OCI-LY3 (cell line): ENCODE measurements around the gene GFRAL.

Experiments used
- H2AFZ ChIP-seq: fragments of 200-600, 300-600 bp; shearing (Covaris generic); 2 replicates; pipeline ENCODE4 v1.6.0; 2014; ENCODE audit warnings: antibody characterized with exemption, low read depth, low read length
- H3K27ac ChIP-seq: fragments of 200-600, 300-600 bp; sonication (generic); 2 replicates; pipeline ENCODE4 v1.5.1; 2014; ENCODE audit warnings: mild to moderate bottlenecking, low read length, moderate library complexity, mixed read lengths
- H3K27me3 ChIP-seq: fragments of 200-600, 300-600 bp; sonication (generic); 2 replicates; pipeline ENCODE4 v1.6.1; 2014; ENCODE audit warnings: low read depth, low read length, mixed read lengths
- H3K36me3 ChIP-seq: fragments of 200-600, 300-600 bp; sonication (generic); replicated peaks from 2 replicates; pipeline ENCODE3; 2014; ENCODE audit warnings: low read depth, low read length, mixed read lengths
- H3K4me1 ChIP-seq: fragments of 300-600, 200-600 bp; sonication (generic); 2 replicates; pipeline ENCODE4 v1.6.1; 2014; ENCODE audit warnings: low read length, mixed read lengths
- H3K4me2 ChIP-seq: fragments of 200-600, 300-600 bp; sonication (generic); 2 replicates; pipeline ENCODE4 v1.6.1; 2014; ENCODE audit warnings: low read length, mixed read lengths
- H3K4me3 ChIP-seq: fragments of 300-600, 200-600 bp; sonication (generic); 2 replicates; pipeline ENCODE4 v1.5.1; 2014; ENCODE audit warnings: antibody characterized with exemption, mild to moderate bottlenecking, low read length, moderate library complexity
- H3K79me2 ChIP-seq: fragments of 300-600, 200-600 bp; shearing (Covaris generic); 2 replicates; pipeline ENCODE4 v1.6.1; 2014; ENCODE audit warnings: mild to moderate bottlenecking, low read length, mixed read lengths
- H3K9ac ChIP-seq: fragments of 300-600, 200-600 bp; shearing (Covaris generic); 2 replicates; pipeline ENCODE4 v1.6.0; 2014; ENCODE audit warnings: mild to moderate bottlenecking, low read length, moderate library complexity
- H3K9me3 ChIP-seq: fragments of 200-600, 300-600 bp; shearing (Covaris generic); 2 replicates; pipeline ENCODE4 v1.6.1; 2014; ENCODE audit warnings: low read length, mixed read lengths; ENCODE audit not compliant: insufficient read depth
- H4K20me1 ChIP-seq: fragments of 200-600, 300-600 bp; sonication (generic); 2 replicates; pipeline ENCODE4 v1.6.1; 2016; ENCODE audit warnings: low read length, mixed read lengths; ENCODE audit not compliant: insufficient read depth
- CTCF ChIP-seq: fragments of 200-600, 300-600 bp; sonication (generic); IDR thresholded peaks from 2 replicates; pipeline ENCODE4 v1.5.1; 2014; ENCODE audit warnings: antibody characterized with exemption, low read length, low read depth
- EZH2phosphoT487 ChIP-seq: fragments of 200-600 bp; shearing (Covaris generic); IDR thresholded peaks from 2 replicates; pipeline ENCODE4 v1.6.1; 2018; ENCODE audit warnings: antibody characterized with exemption, mixed run types, low read depth

Gene GFRAL

DNA sequence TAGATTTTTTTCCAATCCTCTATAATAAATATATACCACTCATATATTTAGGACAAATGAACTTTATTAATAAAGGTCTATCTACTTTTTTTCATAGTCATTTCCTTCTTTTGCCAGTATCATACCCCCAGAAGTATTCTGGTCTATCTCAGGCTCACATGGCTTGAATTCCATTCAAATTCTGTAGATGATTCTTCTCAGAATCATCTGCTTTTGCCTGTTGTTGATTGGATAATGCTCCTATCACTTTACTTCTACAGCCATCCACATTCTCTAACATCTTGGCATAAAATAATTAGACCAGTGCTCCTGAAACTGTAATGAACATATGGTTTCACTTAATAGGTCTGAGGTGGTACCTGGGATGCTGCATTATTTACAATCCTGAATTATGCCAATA lies 121.2 kb downstream of the GFRAL start:
- Histone ChIP-seq H3K9ac (no peak overlapping the region), H3K27ac (no peak overlapping the region), H3K4me3 (no peak overlapping the region), H3K4me1 (0 out of 2 replicates have a peak, but pooled peaks cover 2% of the 10 kb centered on the region), H4K20me1 (no peaks in the 10 kb centered on the region), H3K4me2 (no peak overlapping the region), H2AFZ (no peak overlapping the region), H3K27me3 (no peaks in the 10 kb centered on the region), H3K9me3 (no peaks in the 10 kb centered on the region), H3K79me2 (no peaks in the 10 kb centered on the region), H3K36me3 (no peaks in the 10 kb centered on the region)
- TF ChIP-seq EZH2phosphoT487: no peak
- TF ChIP-seq CTCF: no peak

DNA sequence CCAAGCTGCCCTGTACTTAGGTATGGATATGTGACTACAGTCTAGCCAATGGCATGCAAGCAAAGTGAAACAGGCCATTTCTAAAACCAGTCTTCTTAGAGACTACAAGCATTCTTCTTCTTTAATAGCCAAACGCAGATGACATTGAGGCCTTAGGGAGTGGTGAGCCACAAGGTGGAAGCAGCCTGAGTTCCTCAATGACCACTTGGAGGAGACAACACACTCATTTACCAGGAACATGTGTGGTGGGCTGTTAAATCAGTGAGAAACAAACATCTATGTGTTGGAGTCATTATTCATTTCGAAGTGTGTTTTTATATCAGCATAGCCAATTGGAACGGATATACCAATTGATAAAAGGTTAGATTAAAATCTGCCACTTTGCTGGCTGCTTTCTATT lies 122.0 kb downstream of the GFRAL start:
- Histone ChIP-seq H3K4me1 (0 out of 2 replicates have a peak, but pooled peaks cover 2% of the 10 kb centered on the region), H3K4me2 (no peak overlapping the region), H4K20me1 (no peaks in the 10 kb centered on the region), H3K9me3 (no peaks in the 10 kb centered on the region), H2AFZ (no peak overlapping the region), H3K27me3 (no peaks in the 10 kb centered on the region), H3K9ac (no peak overlapping the region), H3K4me3 (no peak overlapping the region), H3K36me3 (no peaks in the 10 kb centered on the region), H3K27ac (no peak overlapping the region), H3K79me2 (no peaks in the 10 kb centered on the region)
- TF ChIP-seq EZH2phosphoT487 (no peak), CTCF (peak; percentile 47)

GRCh38 chr6:55450005-55450404 lies 122.7 kb downstream of the GFRAL start:
- 0 out of 2 replicates have a peak, but pooled peaks cover 2% of the 10 kb centered on the region for H3K4me1 ChIP-seq
- no peak overlapping the region for H3K4me3 ChIP-seq
- H3K9ac ChIP-seq: no peak overlapping the region
- no peaks in the 10 kb centered on the region for H3K79me2 ChIP-seq
- TF ChIP-seq CTCF: no peak
- TF ChIP-seq EZH2phosphoT487: no peak
- H3K9me3 ChIP-seq: no peaks in the 10 kb centered on the region
- no peak overlapping the region for H2AFZ ChIP-seq
- H4K20me1 ChIP-seq: no peaks in the 10 kb centered on the region
- no peaks in the 10 kb centered on the region for H3K36me3 ChIP-seq
- H3K27ac ChIP-seq: no peak overlapping the region
- no peak overlapping the region for H3K4me2 ChIP-seq
- no peaks in the 10 kb centered on the region for H3K27me3 ChIP-seq
